Esophagus squamous epithelium (tissue), 5 donors: ENCODE results near the gene EGFR. TPM values are rescaled to one million over a fixed set of nuclear protein-coding genes. Genes with fewer than 3 reads are reported as not detected.

ENCODE experiments used
- DNase-seq: peaks from one replicate; lab custom pipeline; 2025; lab: John Stamatoyannopoulos, UW
- H3K27ac ChIP-seq, 4 donors: fragments of 200-600 bp; sonication (generic); one replicate each; pipeline ENCODE4 v1.5.1; 2016 to 2019; ENCODE audit warnings: mild to moderate bottlenecking in 1 of 4
- H3K27me3 ChIP-seq, 4 donors: fragments of 200-600 bp; sonication (generic); 1 replicate in 3 of 4; 2 replicates in 1 of 4; pipeline versions ENCODE4 v1.5.1 to v1.6.0; 2017 to 2021; ENCODE audit warnings: antibody characterized with exemption in 1 of 4
- H3K36me3 ChIP-seq, 3 donors: fragments of 200-600 bp; sonication (generic); one replicate each; pipeline ENCODE4 v1.5.1; 2016 to 2019
- H3K4me1 ChIP-seq, 3 donors: fragments of 200-600 bp; sonication (generic); one replicate each; pipeline ENCODE4 v1.5.1; 2017 to 2019
- H3K4me3 ChIP-seq, 4 donors: fragments of 200-600 bp; sonication (generic); 1 replicate in 3 of 4; 2 replicates in 1 of 4; pipeline ENCODE4 v1.5.1; 2016 to 2019; ENCODE audit warnings: mild to moderate bottlenecking in 2 of 4, moderate library complexity in 1 of 4
- H3K9me3 ChIP-seq, 3 donors: fragments of 200-600 bp; sonication (generic); one replicate each; pipeline ENCODE4 v1.5.1; 2016 to 2019
- POLR2A ChIP-seq, 4 donors: fragments of 450-650 bp; IDR thresholded peaks; one replicate each; pipeline ENCODE4 v1.6.1; 2017; ENCODE audit warnings: antibody characterized with exemption in 4 of 4, mild to moderate bottlenecking in 4 of 4, moderate library complexity in 3 of 4
- WGBS, 2 donors: methylation state at CpG; one replicate each; pipeline ENCODE4 v1.1.5; 2018; 5-methylcytosine and 5-hydroxymethylcytosine counted together
- intact Hi-C: fragments of 100-400 bp; cut with DNase I; formaldehyde crosslinking; loops from one replicate; pipeline ENCODE4 v1.15.0; 2022
- total RNA-seq, 4 donors: library from RNA; depleted of rRNA; stranded (reverse); fragments of >200 nt; gene quantifications; one replicate each; pipeline ENCODE4 v1.1.0, GENCODE V29; 2016
- TF ChIP-seq, protein P1 (sequence below), 6 experiments: fragments of 450-650 bp in 4 of 6; fragments of 200-600 bp in 2 of 6; sonication (generic) in 2 of 6; IDR thresholded peaks; one replicate each; pipeline ENCODE4 v1.5.1; 2016 to 2019; ENCODE audit warnings: antibody characterized with exemption in 6 of 6, mild to moderate bottlenecking in 4 of 6, moderate library complexity in 4 of 6
- donor health status: DM: yes; HTN: yes; CAD: no.

EGFR gene
- total RNA-seq, 4 donors from 2014 or later = 66.1 to 108 (median 72.3) TPM

DNA sequence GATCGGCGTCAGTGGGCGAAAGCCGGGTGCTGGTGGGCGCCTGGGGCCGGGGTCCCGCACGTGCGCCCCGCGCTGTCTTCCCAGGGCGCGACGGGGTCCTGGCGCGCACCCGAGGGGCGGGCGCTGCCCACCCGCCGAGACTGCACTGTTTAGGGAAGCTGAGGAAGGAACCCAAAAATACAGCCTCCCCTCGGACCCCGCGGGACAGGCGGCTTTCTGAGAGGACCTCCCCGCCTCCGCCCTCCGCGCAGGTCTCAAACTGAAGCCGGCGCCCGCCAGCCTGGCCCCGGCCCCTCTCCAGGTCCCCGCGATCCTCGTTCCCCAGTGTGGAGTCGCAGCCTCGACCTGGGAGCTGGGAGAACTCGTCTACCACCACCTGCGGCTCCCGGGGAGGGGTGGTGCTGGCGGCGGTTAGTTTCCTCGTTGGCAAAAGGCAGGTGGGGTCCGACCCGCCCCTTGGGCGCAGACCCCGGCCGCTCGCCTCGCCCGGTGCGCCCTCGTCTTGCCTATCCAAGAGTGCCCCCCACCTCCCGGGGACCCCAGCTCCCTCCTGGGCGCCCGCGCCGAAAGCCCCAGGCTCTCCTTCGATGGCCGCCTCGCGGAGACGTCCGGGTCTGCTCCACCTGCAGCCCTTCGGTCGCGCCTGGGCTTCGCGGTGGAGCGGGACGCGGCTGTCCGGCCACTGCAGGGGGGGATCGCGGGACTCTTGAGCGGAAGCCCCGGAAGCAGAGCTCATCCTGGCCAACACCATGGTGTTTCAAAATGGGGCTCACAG lies 1.1 kb downstream of the EGFR start:
- TF ChIP-seq POLR2A (IDR thresholded peaks at IDR 0.05) = peak in 1 of 4 donors; percentile 16
- TF ChIP-seq, protein P1, sequence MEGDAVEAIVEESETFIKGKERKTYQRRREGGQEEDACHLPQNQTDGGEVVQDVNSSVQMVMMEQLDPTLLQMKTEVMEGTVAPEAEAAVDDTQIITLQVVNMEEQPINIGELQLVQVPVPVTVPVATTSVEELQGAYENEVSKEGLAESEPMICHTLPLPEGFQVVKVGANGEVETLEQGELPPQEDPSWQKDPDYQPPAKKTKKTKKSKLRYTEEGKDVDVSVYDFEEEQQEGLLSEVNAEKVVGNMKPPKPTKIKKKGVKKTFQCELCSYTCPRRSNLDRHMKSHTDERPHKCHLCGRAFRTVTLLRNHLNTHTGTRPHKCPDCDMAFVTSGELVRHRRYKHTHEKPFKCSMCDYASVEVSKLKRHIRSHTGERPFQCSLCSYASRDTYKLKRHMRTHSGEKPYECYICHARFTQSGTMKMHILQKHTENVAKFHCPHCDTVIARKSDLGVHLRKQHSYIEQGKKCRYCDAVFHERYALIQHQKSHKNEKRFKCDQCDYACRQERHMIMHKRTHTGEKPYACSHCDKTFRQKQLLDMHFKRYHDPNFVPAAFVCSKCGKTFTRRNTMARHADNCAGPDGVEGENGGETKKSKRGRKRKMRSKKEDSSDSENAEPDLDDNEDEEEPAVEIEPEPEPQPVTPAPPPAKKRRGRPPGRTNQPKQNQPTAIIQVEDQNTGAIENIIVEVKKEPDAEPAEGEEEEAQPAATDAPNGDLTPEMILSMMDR (IDR thresholded peaks at IDR 0.05) = peak in 1 of 6 experiments; percentile 8
- no peak for DNase-seq
- peak overlapping the region; percentile 94 to 100 (median 98) for H3K27ac ChIP-seq
- 2 to 11% methylated on average over 11 to 26 of the region's 78 CpGs for WGBS, 2 donors
- H3K9me3 ChIP-seq = no peaks in the 10 kb centered on the region
- no peaks in the 10 kb centered on the region for H3K36me3 ChIP-seq
- peak overlapping the region; percentile 79 to 93 (median 88) for H3K4me3 ChIP-seq
- H3K4me1 ChIP-seq = peaks cover 10 to 62% (median 27%) of the 10 kb centered on the region in 3 donors
- intact Hi-C loops = no loop called here
- H3K27me3 ChIP-seq = peaks cover 0 to 28% (median 0%) of the 10 kb centered on the region in 4 donors

- WGBS, 2 donors = 24 to 50% methylated on average over 6 to 8 of the region's 11 CpGs
Observed at GRCh38 chr7:55020466-55020871, 1.7 kb downstream of the EGFR start.

DNA sequence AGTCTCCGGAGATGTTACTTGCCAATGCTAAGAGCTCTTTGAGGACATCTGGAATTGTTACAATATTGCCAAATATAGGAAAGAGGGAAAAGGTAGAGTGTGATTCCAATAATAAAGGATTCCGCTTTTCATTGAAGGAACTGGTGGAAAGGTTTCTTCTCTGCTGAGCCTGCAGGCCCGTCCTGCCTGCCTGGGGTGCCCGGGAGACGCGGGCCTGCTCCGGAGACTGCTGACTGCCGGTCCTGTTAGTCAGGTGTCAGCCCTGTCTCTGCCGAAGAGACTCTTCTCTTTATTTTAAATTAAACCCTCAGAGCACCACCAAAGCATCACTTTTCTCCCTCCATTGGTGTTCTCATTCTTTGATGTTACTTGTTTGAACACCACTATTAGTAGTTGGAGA lies 2.2 kb downstream of the EGFR start:
- no peaks in the 10 kb centered on the region for H3K36me3 ChIP-seq
- WGBS, 2 donors = 24 to 49% methylated on average over 9 of the region's 9 CpGs
- H3K4me1 ChIP-seq = peaks cover 10 to 74% (median 39%) of the 10 kb centered on the region in 3 donors
- no peak for DNase-seq
- peaks cover 0 to 28% (median 0%) of the 10 kb centered on the region in 4 donors for H3K27me3 ChIP-seq
- intact Hi-C loops = no loop called here
- peak overlapping the region; percentile 79 to 93 (median 88) for H3K4me3 ChIP-seq
- no peaks in the 10 kb centered on the region for H3K9me3 ChIP-seq
- H3K27ac ChIP-seq = peak overlapping the region; percentile 94 to 100 (median 98)
- no peak for TF ChIP-seq POLR2A (IDR thresholded peaks at IDR 0.05)
- TF ChIP-seq, protein P1 (IDR thresholded peaks at IDR 0.05) = no peak

More at GRCh38 chr7:55020466-55020871, 1.7 kb downstream of the EGFR start:
- Histone ChIP-seq H3K4me1 (peaks cover 10 to 68% (median 33%) of the 10 kb centered on the region in 3 donors), H3K4me3 (peak overlapping the region; percentile 79 to 93 (median 88)), H3K27ac (peak overlapping the region; percentile 94 to 100 (median 98)), H3K27me3 (peaks cover 0 to 28% (median 0%) of the 10 kb centered on the region in 4 donors), H3K9me3 (no peaks in the 10 kb centered on the region), H3K36me3 (no peaks in the 10 kb centered on the region)
- intact Hi-C loops = no loop called here
- peak in 2 of 4 donors; percentile 28 to 64 for TF ChIP-seq POLR2A (IDR thresholded peaks at IDR 0.05)
- TF ChIP-seq, protein P1 (IDR thresholded peaks at IDR 0.05) = no peak
- no peak for DNase-seq

DNA sequence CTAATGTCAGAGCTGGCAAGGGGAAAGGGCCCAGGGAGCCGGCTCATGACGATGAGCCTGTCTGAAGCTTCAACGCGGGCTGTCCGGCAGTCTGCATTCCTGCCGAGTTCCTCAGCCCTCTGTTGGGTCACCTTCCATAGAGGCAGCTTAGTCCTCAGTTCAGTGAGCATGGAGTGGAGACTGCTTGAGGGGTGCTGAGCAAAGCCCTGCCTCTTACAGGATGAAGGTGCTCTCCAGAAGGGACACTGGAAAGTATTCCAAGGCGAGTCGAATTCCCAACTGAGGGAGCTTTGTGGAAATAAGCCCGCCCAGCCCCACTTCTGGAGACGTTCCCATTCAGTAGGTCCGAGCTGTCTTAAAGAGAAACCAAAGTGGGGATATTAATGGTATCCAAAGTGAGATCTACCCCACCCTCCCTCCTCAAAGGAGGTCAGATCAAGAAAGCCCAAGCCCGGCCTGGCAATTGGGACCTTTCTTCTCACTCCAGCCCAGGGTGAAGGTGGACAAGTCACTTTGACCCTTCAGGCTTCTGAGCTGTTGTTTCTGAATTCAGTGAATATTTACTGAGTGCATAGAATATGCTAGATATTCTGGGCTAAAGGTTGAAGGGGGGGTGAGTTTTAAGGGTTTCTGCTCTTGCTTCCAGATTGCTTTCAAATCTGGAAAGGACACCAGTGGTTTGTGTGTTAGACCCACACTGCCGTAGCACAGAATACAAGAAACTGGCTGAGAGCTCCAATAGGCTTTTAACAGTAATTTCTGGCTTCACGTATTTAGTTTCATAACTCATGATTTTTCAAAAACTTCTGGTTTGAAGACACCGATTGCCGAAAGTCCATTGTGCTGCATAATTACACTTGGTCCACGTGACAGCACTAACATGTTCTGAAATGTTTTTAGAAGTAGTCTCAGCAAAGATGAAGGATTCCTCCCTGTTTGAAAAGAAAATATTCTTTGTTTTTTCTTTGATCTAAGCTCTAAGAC lies 3.5 kb downstream of the EGFR start:
- DNase-seq = no peak
- Histone ChIP-seq H3K9me3 (no peaks in the 10 kb centered on the region), H3K4me3 (peak overlapping the region; percentile 79 to 93 (median 88)), H3K4me1 (peaks cover 22 to 86% (median 51%) of the 10 kb centered on the region in 3 donors), H3K27me3 (peaks cover 0 to 28% (median 0%) of the 10 kb centered on the region in 4 donors), H3K36me3 (no peaks in the 10 kb centered on the region), H3K27ac (peak overlapping the region; percentile 94 to 100 (median 98))
- WGBS, 2 donors = 22 to 31% methylated on average over 14 to 15 of the region's 17 CpGs
- no peak for TF ChIP-seq POLR2A (IDR thresholded peaks at IDR 0.05)
- TF ChIP-seq, protein P1 (IDR thresholded peaks at IDR 0.05) = no peak
- intact Hi-C loops = no loop called here
